Adrenal gland (tissue), 12 donors: Measurements from ENCODE around the gene ZNF554. TPM values are rescaled to one million over a fixed set of nuclear protein-coding genes. Genes with fewer than 3 reads are reported as not detected.
"Not testable (repeated sequence)": the region's sequence is repeated elsewhere in the genome, so short reads cannot be mapped to it uniquely, and the experiment has no call there.

Source experiments
- DNase-seq, 7 donors: peaks; one replicate each; pipeline ENCODE4 v3.0.0-alpha.2; 2019 to 2020
- H3K27ac ChIP-seq, 5 donors: fragments of 200-600 bp; sonication (generic) in 4 of 5; 1 replicate in 3 of 5; 2 replicates in 2 of 5; pipeline versions ENCODE4 v1.5.1 to v1.8.0; 2016 to 2020; ENCODE audit warnings: mild to moderate bottlenecking in 1 of 5
- H3K27me3 ChIP-seq: fragments of 200-600 bp; 2 replicates; pipeline ENCODE4 v1.8.0; 2021
- H3K36me3 ChIP-seq, 2 donors: fragments of 200-600 bp; replicated peaks in 1 of 2; 1 replicate in 1 of 2; 2 replicates in 1 of 2; pipeline versions ENCODE4 v1.5.1 to v1.8.0; 2018 to 2022
- H3K4me1 ChIP-seq, 2 donors: fragments of 200-600 bp; replicated peaks in 1 of 2; 1 replicate in 1 of 2; 2 replicates in 1 of 2; pipeline versions ENCODE4 v1.5.1 to v1.8.0; 2018 to 2021
- H3K4me3 ChIP-seq, 4 donors: fragments of 200-600 bp; sonication (generic) in 3 of 4; one replicate each; pipeline ENCODE4 v1.5.1; 2016 to 2018
- H3K9me3 ChIP-seq, 3 donors: fragments of 200-600 bp; sonication (generic) in 1 of 3; replicated peaks in 1 of 3; 1 replicate in 2 of 3; 2 replicates in 1 of 3; pipeline versions ENCODE4 v1.5.1 to v1.8.0; 2016 to 2021
- CTCF ChIP-seq, 6 experiments: fragments of 450-650 bp in 4 of 6; fragments of 200-600 bp in 2 of 6; sonication (generic) in 1 of 6; IDR thresholded peaks; 1 replicate in 5 of 6; 2 replicates in 1 of 6; pipeline versions ENCODE4 v1.5.1 to v1.8.0; 2016 to 2021; ENCODE audit warnings: antibody characterized with exemption in 6 of 6, mild to moderate bottlenecking in 2 of 6, moderate library complexity in 1 of 6
- POLR2A ChIP-seq, 2 donors: fragments of 450-650 bp; IDR thresholded peaks; one replicate each; pipeline ENCODE4 v1.6.1; 2017; ENCODE audit warnings: antibody characterized with exemption in 2 of 2, mild to moderate bottlenecking in 2 of 2, moderate library complexity in 1 of 2
- WGBS, 4 donors: extraction: QIAGEN DNeasy Blood & Tissue Kit in 2 of 4; methylation state at CpG; one replicate each; pipeline versions ENCODE4 v1.1.5 to v1.1.7; 2013 to 2017; 5-methylcytosine and 5-hydroxymethylcytosine counted together
- intact Hi-C, 2 donors: fragments of 100-400 bp; cut with DNase I; formaldehyde crosslinking; loops; one replicate each; pipeline versions ENCODE4 v1.14.1 to v1.15.0; 2022 to 2023
- polyA plus RNA-seq, 3 donors: library from polyadenylated mRNA; stranded (reverse); fragments of 200-250 nt in 2 of 3; fragments of 350-450 nt in 1 of 3; fragmentation: Illumina TruSeq in 1 of 3; extraction: RNeasy Lipid Tissue Mini Kit (QIAGEN cat#74804) in 1 of 3; gene quantifications; one replicate each; pipeline ENCODE4 v1.2.3, GENCODE V29; 2013 to 2014
- total RNA-seq, 9 donors: library from RNA; depleted of rRNA in 4 of 9; stranded (reverse); fragments of >200 nt in 4 of 9; fragments of 120-200 nt in 1 of 9; fragmentation: NEBNext Ultra II Directional in 1 of 9; extraction: Animal tissue kit (Norgen Biotek cat#: 25700) in 1 of 9; gene quantifications; one replicate each; pipeline versions ENCODE4 v1.1.0 to v1.2.4, GENCODE V29; 2013 to 2023
- donor health status: healthy with polysubstance abuse.
- donor health status: Bipolar disorder and iron deficiency.
- donor health status: DM: yes; HTN: yes; CAD: no.
- donor health status: DM: no; HTN: no; CAD: no.
- donor health status: DM: no; HTN: no; CAD: no.
- donor health status: DM: yes; HTN: yes; CAD: no.

ZNF554 gene
- total and polyA plus RNA-seq, 12 donors: 1.6 to 6.9 (median 3.9) TPM

GRCh38 chr19:2815923-2816322 is 3.7 kb upstream of the ZNF554 start:
- Histone ChIP-seq H3K9me3 (no peaks in the 10 kb centered on the region), H3K27me3 (no peaks in the 10 kb centered on the region), H3K4me3 (no peak overlapping the region), H3K4me1 (peaks cover 0 to 14% of the 10 kb centered on the region in 2 donors), H3K27ac (peak overlapping the region in 1 of 5 donors; percentile 23), H3K36me3 (no peaks in the 10 kb centered on the region)
- WGBS, 4 donors: 50 to 68% (median 56%) methylated on average over 2 to 15 of the region's 15 CpGs
- TF ChIP-seq CTCF (IDR thresholded peaks at IDR 0.05): no peak
- TF ChIP-seq POLR2A (IDR thresholded peaks at IDR 0.05): no peak
- intact Hi-C loops: no loop called here
- peak in 6 of 7 donors; percentile 59 to 66 (median 62) for DNase-seq

GRCh38 chr19:2816641-2817040 is 3.0 kb upstream of the ZNF554 start:
- H3K9me3 ChIP-seq: no peaks in the 10 kb centered on the region
- no peaks in the 10 kb centered on the region for H3K36me3 ChIP-seq
- 72 to 81% (median 76%) methylated on average over 15 to 16 of the region's 16 CpGs for WGBS, 4 donors
- H3K27ac ChIP-seq: peak overlapping the region in 1 of 5 donors; percentile 23
- H3K4me1 ChIP-seq: peaks cover 0 to 15% of the 10 kb centered on the region in 2 donors
- no peaks in the 10 kb centered on the region for H3K27me3 ChIP-seq
- TF ChIP-seq CTCF (IDR thresholded peaks at IDR 0.05): no peak
- no peak for TF ChIP-seq POLR2A (IDR thresholded peaks at IDR 0.05)
- no peak for DNase-seq
- H3K4me3 ChIP-seq: no peak overlapping the region
- intact Hi-C loops: no loop called here

GRCh38 chr19:2817237-2817829 is 2.3 kb upstream of the ZNF554 start:
- H3K27me3 ChIP-seq, H3K36me3 ChIP-seq, H3K27ac ChIP-seq, H3K9me3 ChIP-seq, intact Hi-C loops, H3K4me3 ChIP-seq: not testable (repeated sequence)
- 66 to 76% (median 73%) methylated on average over 20 to 22 of the region's 22 CpGs for WGBS, 4 donors
- DNase-seq: peak in 2 of 7 donors; percentile 21 to 31
- peaks cover 0 to 15% of the 10 kb centered on the region in 2 donors for H3K4me1 ChIP-seq

DNA sequence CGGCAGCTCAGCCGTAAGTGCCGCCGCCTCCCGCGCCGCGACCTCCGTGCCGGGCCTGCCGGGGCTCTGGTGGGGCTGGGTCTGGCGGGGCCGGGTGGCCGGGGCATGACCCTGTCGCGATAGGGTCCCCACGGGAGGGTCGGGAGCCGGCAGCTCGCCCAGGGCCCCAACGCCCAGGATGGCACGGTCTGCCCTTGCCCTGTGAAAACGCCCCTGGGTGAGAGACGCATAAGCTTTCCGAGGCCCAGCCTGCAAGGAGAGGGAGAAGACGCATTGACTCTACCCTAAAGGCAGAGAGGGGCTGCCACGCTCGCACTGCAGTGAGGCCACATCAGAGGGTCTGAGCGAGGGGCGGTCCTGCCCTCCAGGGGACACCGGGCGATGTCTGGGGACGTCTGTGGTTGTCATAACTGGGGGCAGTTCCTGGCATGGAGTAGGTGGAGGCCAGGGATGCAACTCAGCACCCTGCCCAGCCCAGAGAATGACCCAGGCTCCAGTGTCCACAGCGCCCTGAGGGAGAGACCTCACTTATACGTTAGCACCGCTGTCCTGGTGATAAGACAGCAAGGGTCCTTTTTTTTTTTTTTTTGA is 539 bp downstream of the ZNF554 start:
- H3K27ac ChIP-seq: peak overlapping the region in 2 of 5 donors; percentile 54 to 70
- 1 to 10% (median 3%) methylated on average over 13 to 36 of the region's 36 CpGs for WGBS, 4 donors
- intact Hi-C loops: no loop called here

More for the DNA sequence above, 539 bp downstream of the ZNF554 start:
- peak in 2 of 7 donors; percentile 11 to 42 for DNase-seq
- Histone ChIP-seq H3K4me1 (peaks cover 0 to 15% of the 10 kb centered on the region in 2 donors), H3K27me3 (no peaks in the 10 kb centered on the region), H3K36me3 (no peaks in the 10 kb centered on the region), H3K4me3 (peak overlapping the region in 3 of 4 donors; percentile 40 to 98 (median 46)), H3K9me3 (no peaks in the 10 kb centered on the region)
- TF ChIP-seq POLR2A (IDR thresholded peaks at IDR 0.05): no peak
- no peak for TF ChIP-seq CTCF (IDR thresholded peaks at IDR 0.05)
